ENCODE results near the gene CDK5. TPM values are rescaled to one million over a fixed set of nuclear protein-coding genes. Genes with fewer than 3 reads are reported as not detected.

The CDK5 gene
- total RNA-seq, 4 donors from 2014 or later: 3.7 to 10.7 (median 5.9) TPM

DNA sequence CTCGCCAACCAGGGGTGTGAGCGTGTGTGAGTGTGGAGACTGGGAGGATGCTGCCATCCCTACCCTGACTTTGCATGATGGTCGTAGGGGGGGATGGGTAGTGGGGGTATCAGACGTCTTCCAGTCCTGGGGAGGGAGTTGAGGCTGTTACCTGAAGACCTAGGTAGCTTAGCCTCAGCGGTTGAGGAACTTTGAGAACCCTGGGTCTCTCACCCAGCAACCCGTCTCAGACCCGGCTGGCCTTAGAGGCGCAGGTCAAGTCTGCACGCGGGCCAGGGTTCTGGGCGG is 4.4 kb upstream of the CDK5 start:
- in situ Hi-C loops (cut with MboI; ENCODE audit: low sequenced_read_pairs in 4 of 4): no loop called here
- no peak for TF ChIP-seq POLR2A (IDR thresholded peaks at IDR 0.05)
- TF ChIP-seq, protein P1, sequence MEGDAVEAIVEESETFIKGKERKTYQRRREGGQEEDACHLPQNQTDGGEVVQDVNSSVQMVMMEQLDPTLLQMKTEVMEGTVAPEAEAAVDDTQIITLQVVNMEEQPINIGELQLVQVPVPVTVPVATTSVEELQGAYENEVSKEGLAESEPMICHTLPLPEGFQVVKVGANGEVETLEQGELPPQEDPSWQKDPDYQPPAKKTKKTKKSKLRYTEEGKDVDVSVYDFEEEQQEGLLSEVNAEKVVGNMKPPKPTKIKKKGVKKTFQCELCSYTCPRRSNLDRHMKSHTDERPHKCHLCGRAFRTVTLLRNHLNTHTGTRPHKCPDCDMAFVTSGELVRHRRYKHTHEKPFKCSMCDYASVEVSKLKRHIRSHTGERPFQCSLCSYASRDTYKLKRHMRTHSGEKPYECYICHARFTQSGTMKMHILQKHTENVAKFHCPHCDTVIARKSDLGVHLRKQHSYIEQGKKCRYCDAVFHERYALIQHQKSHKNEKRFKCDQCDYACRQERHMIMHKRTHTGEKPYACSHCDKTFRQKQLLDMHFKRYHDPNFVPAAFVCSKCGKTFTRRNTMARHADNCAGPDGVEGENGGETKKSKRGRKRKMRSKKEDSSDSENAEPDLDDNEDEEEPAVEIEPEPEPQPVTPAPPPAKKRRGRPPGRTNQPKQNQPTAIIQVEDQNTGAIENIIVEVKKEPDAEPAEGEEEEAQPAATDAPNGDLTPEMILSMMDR (IDR thresholded peaks at IDR 0.05 in 4 of 5, conservative IDR thresholded peaks at IDR 0.05 in 1 of 5): no peak
- intact Hi-C loops (cut with DNase I; ENCODE audit: low total_unique reads): no loop called here
- H3K27ac ChIP-seq: peak overlapping the region in 2 of 4 donors; percentile 68 to 76
- H3K27me3 ChIP-seq: no peaks in the 10 kb centered on the region
- peaks cover 17 to 40% of the 10 kb centered on the region in 2 donors for H3K4me1 ChIP-seq
- ATAC-seq (no peak), DNase-seq (no peak)
- H3K9me3 ChIP-seq: no peaks in the 10 kb centered on the region
- peaks cover 0 to 31% of the 10 kb centered on the region in 2 donors for H3K36me3 ChIP-seq
- no peak overlapping the region for H3K4me3 ChIP-seq

DNA sequence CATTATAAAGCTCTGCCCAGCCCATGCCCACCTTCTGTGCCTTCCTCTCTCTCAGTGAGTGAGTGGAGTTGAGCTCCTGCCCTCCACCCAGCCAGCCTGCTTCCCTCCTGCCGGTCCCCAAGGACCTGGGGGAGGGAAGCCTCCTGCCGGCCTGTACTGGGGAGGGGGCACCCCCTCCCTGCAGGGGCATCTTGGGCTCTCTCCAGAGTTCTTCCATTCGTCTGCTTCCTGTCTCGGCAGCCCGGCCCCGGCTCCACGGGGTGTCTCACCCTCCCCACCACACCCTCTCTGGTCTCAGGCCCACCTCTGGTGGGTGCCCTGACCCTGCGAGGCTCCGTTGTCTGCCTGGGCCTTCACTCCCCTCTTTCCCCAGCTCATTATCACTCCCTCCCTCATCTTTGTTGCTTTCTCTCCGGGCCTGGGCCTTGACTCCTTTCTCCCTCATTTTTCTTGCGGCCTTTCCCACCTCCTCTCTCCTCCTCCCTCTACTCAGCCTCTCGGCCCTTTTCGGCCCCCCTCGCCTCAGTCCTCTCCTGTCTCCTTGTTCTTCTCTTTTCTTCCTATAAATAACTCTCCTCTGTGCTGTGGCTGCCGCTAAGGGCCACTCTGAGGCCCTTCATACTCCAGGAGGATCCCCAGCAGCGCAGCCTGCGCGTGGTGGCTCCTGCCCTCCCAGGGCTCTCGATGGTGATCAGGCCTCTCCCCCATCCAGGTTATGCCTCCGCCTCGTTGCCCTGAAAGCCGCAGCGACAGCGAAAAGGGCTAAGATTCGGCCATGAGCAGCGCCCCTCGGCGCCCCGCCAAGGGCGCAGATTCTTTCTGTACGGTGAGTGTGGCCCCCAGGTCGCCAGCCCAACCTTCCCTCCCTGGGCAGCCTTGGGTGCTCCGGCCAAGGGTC is 3.8 kb upstream of the CDK5 start:
- DNase-seq (no peak), ATAC-seq (no peak)
- H3K4me1 ChIP-seq: peaks cover 22 to 44% of the 10 kb centered on the region in 2 donors
- peak overlapping the region in 1 of 4 donors; percentile 3 for H3K27ac ChIP-seq
- H3K4me3 ChIP-seq: no peak overlapping the region
- no peaks in the 10 kb centered on the region for H3K9me3 ChIP-seq
- H3K36me3 ChIP-seq: peaks cover 0 to 25% of the 10 kb centered on the region in 2 donors
- in situ Hi-C loops (cut with MboI; ENCODE audit: low sequenced_read_pairs in 4 of 4): no loop called here
- H3K27me3 ChIP-seq: no peaks in the 10 kb centered on the region
- TF ChIP-seq, protein P1 (IDR thresholded peaks at IDR 0.05 in 4 of 5, conservative IDR thresholded peaks at IDR 0.05 in 1 of 5): no peak
- TF ChIP-seq POLR2A (IDR thresholded peaks at IDR 0.05): no peak
- intact Hi-C loops (cut with DNase I; ENCODE audit: low total_unique reads): loop anchor here (2.0 kb wide), 1 partner anchor 49 kb away; no protein-coding TSS in a partner anchor

GRCh38 chr7:151060416-151061212 is 2.9 kb upstream of the CDK5 start:
- H3K9me3 ChIP-seq: no peaks in the 10 kb centered on the region
- no peak for DNase-seq
- in situ Hi-C loops (cut with MboI; ENCODE audit: low sequenced_read_pairs in 4 of 4): no loop called here
- H3K36me3 ChIP-seq: peaks cover 0 to 17% of the 10 kb centered on the region in 2 donors
- TF ChIP-seq, protein P1 (IDR thresholded peaks at IDR 0.05 in 4 of 5, conservative IDR thresholded peaks at IDR 0.05 in 1 of 5): no peak
- no peak for TF ChIP-seq POLR2A (IDR thresholded peaks at IDR 0.05)
- no peaks in the 10 kb centered on the region for H3K27me3 ChIP-seq
- peak overlapping the region; percentile 71 to 92 (median 86) for H3K4me3 ChIP-seq
- H3K4me1 ChIP-seq: peaks cover 22 to 44% of the 10 kb centered on the region in 2 donors
- intact Hi-C loops (cut with DNase I; ENCODE audit: low total_unique reads): loop anchor here (2.0 kb wide), 1 partner anchor 50 kb away; no protein-coding TSS in a partner anchor
- peak overlapping the region; percentile 93 to 99 (median 98) for H3K27ac ChIP-seq
- no peak for ATAC-seq

DNA sequence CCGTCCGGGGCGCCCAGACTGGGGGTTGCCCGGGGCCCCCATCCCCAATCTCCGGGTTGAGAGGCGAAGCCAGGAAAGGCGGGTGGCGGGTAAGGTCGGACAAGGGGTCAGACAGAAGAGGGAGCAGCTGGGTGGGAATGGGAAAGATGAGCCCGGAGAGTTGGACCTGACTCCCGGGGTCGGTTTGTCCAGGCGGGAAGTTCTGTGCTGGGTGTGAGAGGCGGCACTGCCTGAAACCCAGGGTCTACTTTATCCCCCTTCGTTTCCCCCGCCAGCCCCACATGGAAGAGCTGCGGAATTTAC is 2.4 kb upstream of the CDK5 start:
- in situ Hi-C loops (cut with MboI; ENCODE audit: low sequenced_read_pairs in 4 of 4) (no loop called here), intact Hi-C loops (cut with DNase I; ENCODE audit: low total_unique reads) (loop anchor here (2.0 kb wide), 1 partner anchor 51 kb away; no protein-coding TSS in a partner anchor)
- ATAC-seq (no peak), DNase-seq (no peak)
- peak overlapping the region; percentile 71 to 92 (median 86) for H3K4me3 ChIP-seq
- H3K36me3 ChIP-seq: peaks cover 0 to 11% of the 10 kb centered on the region in 2 donors
- H3K4me1 ChIP-seq: peaks cover 22 to 44% of the 10 kb centered on the region in 2 donors
- H3K27me3 ChIP-seq: no peaks in the 10 kb centered on the region
- no peak for TF ChIP-seq POLR2A (IDR thresholded peaks at IDR 0.05)
- TF ChIP-seq, protein P1 (IDR thresholded peaks at IDR 0.05 in 4 of 5, conservative IDR thresholded peaks at IDR 0.05 in 1 of 5): peak in 1 of 5 experiments; percentile 1
- H3K27ac ChIP-seq: peak overlapping the region; percentile 93 to 99 (median 98)
- no peaks in the 10 kb centered on the region for H3K9me3 ChIP-seq
